HG03159 (cell line): ENCODE measurements around the gene GRWD1.

Experiments used
- ATAC-seq: cut with Tn5 transposase; IDR thresholded peaks from one replicate; pipeline ENCODE4 v1.9.1; 2021; ENCODE audit warnings: mild to moderate bottlenecking, moderate library complexity; ENCODE audit not compliant: unreplicated experiment

GRWD1 gene

GRCh38 chr19:48493718-48494401, 48.1 kb downstream of the GRWD1 start:
- no peak for ATAC-seq

GRCh38 chr19:48495396-48495795, 49.6 kb downstream of the GRWD1 start:
- ATAC-seq, result no peak

DNA sequence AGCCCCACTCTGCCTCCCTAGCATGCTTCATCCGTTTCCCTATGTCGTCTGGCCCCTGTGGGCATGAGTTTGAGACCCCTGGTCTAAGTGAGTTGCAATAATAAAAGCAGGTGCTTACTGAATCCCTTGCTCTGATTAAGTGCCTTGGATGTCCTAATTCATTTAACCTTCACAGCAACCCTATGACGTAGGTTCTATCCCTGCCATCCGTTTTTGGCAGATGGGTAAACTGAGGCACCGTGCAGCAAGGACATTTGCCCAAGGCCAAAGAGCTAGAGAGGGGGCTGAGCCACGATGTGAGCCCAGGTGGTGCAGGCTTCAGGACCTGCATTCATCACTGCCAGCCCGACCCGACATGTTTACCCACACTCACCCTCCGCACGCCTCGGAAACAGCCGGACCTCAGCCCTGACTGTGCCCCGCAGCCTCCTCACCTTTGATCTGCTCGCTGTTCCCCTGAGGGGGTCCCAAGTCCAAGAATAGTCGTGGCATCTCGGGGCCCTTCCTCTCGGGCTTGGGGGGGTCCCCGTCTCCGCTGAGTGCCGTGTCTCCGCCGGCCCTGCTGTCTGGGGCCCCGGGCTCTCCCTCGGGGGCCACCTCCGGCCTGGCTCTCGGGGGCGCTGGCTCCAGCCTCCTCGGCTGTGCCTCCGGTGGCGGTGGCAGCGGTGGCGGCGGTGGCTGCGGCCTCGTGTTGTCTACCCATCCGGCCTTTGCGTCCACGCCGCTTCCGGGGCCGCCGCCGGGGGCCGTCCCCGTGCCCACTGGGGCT, 51.4 kb downstream of the GRWD1 start:
- no peak for ATAC-seq

DNA sequence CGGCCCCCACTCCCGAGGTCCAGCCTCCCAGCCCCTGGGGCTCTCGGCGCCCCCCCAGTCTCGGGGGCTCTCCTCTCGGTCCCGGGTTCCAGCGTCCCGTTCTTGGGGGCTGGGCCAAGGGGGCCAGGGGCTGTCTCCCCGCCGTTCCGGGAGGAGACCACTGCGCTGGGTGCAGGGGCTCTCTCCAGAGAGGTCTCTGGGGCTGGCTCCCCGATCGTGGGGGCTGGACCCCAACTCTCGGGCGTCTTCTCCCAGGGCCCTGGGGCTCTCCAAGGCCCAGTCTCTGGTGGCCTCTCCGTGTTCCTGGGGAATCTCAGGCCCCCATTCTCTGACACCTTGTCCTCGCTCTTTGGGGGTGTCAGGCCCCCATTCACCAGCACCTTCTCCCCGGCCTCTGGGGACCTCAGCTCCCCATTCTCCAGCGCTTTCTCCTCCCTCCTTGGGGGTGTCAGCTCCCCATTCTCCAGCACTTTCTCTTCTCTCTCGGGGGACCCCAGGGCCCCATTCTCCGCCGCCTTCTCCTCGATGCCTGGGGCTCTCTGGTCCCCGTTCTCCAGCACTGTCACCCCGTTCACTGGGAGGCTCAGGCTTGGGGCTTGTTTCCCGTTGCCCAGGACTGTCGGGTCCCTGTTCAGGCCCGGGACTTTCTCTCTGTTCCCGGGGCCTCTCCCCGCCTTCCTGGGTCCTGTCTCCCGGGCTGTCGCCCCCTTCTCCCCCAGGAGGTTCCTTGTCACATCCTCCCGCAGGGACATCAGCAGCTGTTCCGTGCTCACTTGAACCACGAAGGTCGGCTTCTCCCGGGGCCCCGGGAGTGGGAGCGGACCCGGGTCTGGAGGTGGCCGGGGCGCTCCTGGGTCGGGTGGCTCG, 52.2 kb downstream of the GRWD1 start:
- ATAC-seq, result no peak

DNA sequence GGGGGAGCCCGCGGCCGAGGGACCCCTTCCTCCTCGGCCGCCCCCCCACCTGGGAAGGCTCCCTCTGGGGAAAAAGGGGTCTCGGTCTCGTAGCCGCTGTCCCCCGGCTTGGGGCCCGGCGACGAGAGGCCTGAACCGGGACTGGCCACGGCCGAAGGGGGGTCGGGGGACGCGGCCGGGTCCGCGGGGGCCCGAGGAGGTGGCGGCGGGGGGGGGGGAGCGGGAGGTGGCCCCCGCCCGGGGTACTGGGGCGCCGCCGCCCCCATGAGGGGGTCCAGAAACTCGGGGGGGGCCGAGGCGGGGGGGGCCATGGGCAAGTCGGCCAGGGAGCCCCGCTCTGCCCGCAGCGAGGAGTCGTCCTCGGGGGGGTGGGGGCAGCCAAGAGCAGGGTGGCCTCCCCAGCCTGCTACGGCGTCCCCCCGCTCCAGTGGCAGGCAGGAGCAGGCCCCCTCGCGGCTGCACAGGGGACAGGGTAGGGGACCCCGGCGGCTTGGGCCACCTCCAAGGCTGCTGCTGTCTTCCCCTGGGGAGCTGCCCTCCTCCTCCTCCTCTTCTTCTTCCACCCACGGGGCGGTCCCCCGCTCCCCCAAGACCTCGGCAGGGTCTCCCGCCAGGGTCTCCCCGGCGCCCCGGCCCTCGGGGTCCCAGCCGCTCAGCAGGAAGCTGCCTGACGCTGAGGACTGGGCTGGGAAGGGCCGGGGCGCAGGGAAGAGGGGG, 53.0 kb downstream of the GRWD1 start:
- ATAC-seq, result no peak

DNA sequence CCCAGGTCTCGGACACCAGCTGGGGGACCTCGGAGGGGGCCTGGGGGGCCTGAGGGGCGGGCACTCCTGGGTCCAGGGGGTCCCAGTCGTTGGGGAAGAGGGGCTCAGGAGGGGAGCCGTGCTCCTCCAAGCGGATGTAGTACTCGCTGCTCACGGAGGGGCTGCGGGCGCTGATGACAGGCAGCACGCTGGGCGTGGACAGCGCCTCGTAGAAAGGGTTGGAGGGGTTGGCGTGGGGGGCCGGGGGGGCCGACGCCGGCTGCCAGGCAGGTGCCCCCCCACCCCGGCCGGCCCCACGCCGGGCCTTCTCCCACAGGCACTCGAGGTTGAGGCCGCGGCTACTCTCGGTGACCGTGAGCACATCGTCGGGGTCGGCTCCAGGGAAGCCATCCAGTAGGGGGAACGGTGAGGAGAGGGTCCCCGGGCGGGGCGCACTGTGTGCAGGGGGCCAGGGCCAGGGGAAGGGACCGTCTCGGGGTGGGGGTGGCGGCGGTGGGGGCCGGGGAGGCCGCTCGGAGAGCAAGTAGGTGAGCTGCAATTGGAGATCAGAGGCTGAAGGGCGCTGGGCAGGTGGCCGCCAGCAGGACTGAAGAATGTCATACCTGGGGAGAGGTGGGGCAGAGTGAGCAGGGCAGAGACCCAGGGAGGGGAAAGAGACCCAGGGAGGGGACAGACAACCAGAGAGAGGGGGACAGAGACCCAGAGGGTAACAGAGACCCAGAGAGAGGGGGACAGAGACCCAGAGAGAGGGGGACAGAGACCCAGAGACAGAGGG, 53.7 kb downstream of the GRWD1 start:
- no peak for ATAC-seq

DNA sequence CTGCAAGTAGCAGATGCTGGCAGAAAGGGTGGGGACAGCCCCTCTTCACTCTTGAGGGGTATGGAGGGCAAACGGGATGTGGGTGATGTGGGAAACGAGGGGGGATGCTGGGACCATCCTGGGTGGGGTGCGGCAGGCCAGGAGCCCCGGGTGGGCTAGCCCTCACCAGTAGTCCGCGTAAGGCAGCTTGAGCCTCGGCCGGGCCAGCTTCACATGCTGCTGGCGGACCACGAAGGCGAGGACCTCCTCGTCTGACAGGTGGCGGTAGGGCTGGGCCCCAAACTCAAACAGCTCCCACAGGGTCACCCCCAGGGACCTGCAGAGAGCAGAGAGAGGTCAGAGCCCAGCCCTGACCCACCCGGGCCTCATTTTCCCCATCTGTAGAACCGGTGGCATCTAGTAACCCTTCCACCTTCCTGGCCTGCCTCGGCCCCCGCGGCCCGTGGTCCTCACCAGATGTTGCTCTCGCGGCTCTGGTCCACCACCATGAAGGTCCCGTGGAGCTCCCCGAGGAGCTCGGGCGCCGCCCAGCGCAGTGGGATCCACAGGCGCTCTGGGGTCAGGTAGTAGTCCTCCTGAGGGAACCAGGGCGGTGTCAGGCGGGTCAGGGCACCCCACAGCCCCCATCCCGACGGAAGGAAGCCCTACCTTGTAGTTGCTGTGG, 55.2 kb downstream of the GRWD1 start:
- ATAC-seq, result no peak

DNA sequence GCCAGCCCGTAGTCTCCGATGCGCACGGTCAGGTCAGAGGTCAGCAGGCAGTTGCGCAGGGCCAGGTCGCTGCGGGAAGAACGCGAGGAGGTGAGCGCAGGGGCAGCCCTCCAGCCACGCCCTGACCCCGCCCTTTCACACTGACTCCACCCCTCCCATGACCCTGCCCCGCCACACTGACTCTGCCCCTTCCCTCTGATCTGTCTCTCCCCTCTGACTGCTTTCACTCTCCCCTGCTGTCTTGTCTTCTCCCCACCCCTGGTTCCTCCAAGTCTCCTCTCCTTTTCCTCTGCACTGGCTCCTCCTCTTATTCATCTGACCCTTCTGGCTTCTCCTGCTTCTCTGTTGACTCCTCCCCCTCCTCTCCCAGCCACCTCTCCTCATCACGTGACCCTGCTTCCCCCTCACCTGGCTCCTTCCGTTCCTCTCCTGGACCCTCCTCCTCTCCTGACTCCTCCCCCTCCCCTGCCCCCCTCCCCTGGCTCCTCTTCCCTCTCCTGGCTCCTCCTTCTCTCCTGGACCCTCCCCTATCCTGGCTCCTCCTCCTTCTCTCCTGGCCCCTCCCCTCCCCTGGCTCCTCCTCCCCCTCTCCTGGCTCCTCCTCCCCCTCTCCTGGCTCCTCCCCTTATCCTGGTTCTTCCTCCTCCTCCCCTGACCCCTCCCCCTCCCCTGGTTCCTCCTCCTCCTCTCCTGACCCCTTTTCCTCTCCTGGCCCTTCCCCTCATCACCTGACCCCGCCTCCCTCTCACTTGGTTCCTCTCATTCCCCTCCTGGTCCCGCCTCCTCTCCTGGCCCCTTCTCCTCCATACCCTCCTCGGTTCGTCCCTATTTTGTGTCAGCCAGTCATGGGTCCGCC, 55.9 kb downstream of the GRWD1 start:
- peak; percentile 40 for ATAC-seq

DNA sequence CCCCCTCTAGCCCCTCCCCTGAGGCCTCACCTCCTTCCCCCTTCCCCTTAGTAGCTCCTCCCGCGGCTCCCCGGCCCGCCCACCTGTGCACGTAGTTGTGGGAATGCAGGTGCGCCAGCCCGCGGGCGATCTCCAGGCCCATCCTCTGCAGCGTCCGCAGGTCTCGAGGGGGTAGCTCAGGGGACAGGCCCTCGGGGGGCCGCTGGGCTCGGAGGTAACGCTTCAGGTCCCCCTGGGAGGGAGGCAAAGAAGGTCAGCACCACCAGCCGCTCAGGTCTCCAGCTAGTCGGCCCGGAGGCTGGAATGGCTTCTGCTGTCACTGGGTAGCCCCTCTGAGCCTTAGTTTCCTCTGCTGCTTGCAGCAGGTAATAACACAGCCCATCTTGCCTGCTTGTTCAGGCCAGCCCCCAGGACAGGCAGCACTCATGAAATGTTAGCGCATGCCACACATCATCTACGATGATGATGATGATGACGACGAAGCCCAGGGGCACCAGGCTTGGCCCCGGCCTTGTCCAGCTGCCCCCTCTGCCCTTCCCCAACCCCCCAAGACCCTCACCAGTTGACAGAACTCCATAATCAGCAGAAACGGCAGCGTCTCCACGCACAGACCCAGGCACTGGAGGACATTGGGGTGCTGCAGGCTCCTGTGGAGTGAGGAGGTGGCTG, 56.7 kb downstream of the GRWD1 start:
- ATAC-seq, result no peak

DNA sequence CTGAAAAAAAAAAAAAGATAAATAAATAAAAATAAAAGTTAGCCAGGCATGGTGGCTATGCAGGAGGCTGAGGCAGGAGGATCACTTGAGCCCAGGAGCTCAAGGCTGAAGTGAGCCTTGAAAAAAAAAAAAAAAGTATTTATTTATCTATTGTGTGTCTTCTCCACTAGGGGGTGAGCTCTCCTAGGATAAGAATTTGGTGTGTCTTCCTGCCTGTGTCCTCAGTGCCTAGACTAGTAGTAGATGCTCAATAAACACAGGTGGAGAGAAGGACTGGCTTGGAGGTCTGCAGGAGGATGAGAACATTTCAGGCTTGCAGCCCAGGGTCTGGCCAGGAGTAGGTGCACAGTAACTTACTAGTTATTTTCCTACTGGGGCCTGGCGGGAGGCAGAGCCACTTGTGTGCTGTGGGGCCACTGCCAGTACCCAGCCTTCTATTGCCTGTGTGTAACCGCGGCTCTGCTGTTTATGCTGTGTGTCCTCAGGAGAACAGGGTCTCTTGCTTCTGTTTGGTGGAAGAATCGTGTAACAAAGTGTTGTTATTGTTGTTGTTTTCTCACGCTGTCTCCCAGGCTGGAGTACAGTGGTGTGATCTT, 60.5 kb downstream of the GRWD1 start:
- ATAC-seq, result no peak
